Left hindlimb (tissue), 1 donor: ENCODE data around the gene MTMR6.
"Not testable (repeated sequence)": the region's sequence is repeated elsewhere in the genome, so short reads cannot be mapped to it uniquely, and the experiment has no call there.

Experiments used
- DNase-seq: peaks from one replicate; pipeline ENCODE4 v3.0.0-alpha.2; 2018

MTMR6 gene

GRCh38 chr13:25286969-25287961, at the start of gene MTMR6:
Gene MTMR6 (minus strand): TSS chr13:25287488. CDS start chr13:25287247, 241 bp downstream.
- peak; percentile 96 for DNase-seq

- DNase-seq, result no peak
These were observed 48.6 kb upstream of the MTMR6 start for GRCh38 chr13:25335856-25336255.

GRCh38 chr13:25330541-25330940, 43.3 kb upstream of the MTMR6 start:
- no peak for DNase-seq

GRCh38 chr13:25329706-25330105, 42.4 kb upstream of the MTMR6 start:
- no peak for DNase-seq

- no peak for DNase-seq
These were observed 36.8 kb upstream of the MTMR6 start for GRCh38 chr13:25324100-25324499.

GRCh38 chr13:25319771-25320170, 32.5 kb upstream of the MTMR6 start:
- DNase-seq, result no peak

GRCh38 chr13:25318946-25319345, 31.7 kb upstream of the MTMR6 start:
- not testable (repeated sequence) for DNase-seq

GRCh38 chr13:25310891-25311290, 23.6 kb upstream of the MTMR6 start:
- DNase-seq, result no peak

GRCh38 chr13:25306671-25307464, 19.6 kb upstream of the MTMR6 start:
- DNase-seq, result no peak

- DNase-seq, result no peak
These were observed 14.8 kb upstream of the MTMR6 start for GRCh38 chr13:25302121-25302520.

GRCh38 chr13:25301347-25302113, 14.2 kb upstream of the MTMR6 start, which contains the start of gene NUP58:
Gene NUP58 (plus strand): TSS chr13:25301625. CDS start chr13:25301774, 149 bp downstream.
- peak; percentile 96 for DNase-seq

GRCh38 chr13:25300861-25301346, 13.6 kb upstream of the MTMR6 start:
- peak; percentile 66 for DNase-seq

GRCh38 chr13:25295701-25296100, 8.4 kb upstream of the MTMR6 start:
- DNase-seq, result no peak

GRCh38 chr13:25295228-25295627, 7.9 kb upstream of the MTMR6 start:
- no peak for DNase-seq

- no peak for DNase-seq
These were observed 5.0 kb upstream of the MTMR6 start for GRCh38 chr13:25292301-25292700.

- DNase-seq, result no peak
These were observed 4.4 kb upstream of the MTMR6 start for GRCh38 chr13:25291691-25292090.

GRCh38 chr13:25288966-25289365, 1.7 kb upstream of the MTMR6 start:
- DNase-seq, result no peak

GRCh38 chr13:25286308-25286968, 850 bp downstream of the MTMR6 start:
- peak; percentile 44 for DNase-seq

GRCh38 chr13:25281935-25282332, 5.4 kb downstream of the MTMR6 start:
- no peak for DNase-seq

- no peak for DNase-seq
These were observed 5.9 kb downstream of the MTMR6 start for GRCh38 chr13:25281193-25281934.

GRCh38 chr13:25280396-25280795, 6.9 kb downstream of the MTMR6 start:
- no peak for DNase-seq
